ENCODE results near the gene MAFG. TPM values are rescaled to one million over a fixed set of nuclear protein-coding genes. Genes with fewer than 3 reads are reported as not detected.

The MAFG gene
- total and polyA plus RNA-seq, 9 of the 15 experiments (the other 6 are each of a cell fraction or from before 2014, with no cell fraction given) = 1.1 to 58.1 (median 24.9) TPM

DNA sequence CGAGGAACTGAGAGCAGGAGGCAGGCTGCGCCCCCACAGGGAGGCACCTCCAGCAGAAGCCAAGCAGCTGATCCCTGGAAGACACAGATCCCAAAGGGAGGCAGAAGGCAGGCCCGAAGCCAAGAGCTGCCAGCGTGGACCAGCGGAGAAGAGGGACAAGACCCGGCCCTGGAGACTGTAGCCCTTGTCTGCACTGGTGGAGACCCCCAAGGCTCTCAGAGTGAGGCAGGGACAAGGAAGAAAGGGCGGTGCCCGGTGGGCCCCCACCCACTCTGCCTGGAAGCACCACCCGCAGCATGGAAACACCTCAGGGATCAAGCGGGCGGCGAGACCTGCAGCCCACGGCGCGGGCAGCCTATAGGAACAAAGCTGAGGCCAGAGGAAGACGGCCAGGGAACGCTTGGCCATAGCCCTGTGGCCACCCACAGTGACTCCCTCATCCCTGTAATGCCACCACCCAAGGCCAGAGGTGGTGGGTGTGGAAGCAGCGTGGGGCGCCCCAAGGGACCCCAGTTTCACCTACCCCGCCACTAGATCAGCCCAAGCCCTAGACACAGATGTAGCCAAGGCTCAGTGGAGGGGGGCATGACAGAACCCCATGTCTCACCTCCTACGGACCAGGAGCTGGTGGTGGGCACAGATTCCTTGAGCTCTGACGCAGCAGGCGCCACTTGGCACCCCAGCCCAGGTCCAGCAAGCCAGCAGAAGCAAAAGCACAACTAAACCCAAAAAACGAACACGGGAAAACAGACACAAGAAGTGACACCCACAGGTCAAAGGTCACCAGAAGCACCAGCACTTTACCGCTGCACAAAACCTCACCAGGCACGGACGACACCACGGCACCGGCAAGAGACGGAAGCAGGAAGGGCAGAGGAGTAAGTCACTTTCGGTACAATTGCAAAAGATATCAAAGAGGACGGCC is 6.7 kb downstream of the MAFG start (continued):
- TF ChIP-seq, protein P1, sequence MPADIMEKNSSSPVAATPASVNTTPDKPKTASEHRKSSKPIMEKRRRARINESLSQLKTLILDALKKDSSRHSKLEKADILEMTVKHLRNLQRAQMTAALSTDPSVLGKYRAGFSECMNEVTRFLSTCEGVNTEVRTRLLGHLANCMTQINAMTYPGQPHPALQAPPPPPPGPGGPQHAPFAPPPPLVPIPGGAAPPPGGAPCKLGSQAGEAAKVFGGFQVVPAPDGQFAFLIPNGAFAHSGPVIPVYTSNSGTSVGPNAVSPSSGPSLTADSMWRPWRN (IDR thresholded peaks at IDR 0.05; ENCODE audit: low read depth) = no peak
- TF ChIP-seq KDM1A (IDR thresholded peaks at IDR 0.05) (no peak), POLR2G (IDR thresholded peaks at IDR 0.05; ENCODE audit: low read depth, low read length) (peak; percentile 72), ZBTB26 (CRISPR knock-in tag; IDR thresholded peaks at IDR 0.05) (0 out of 2 replicates have a peak, but pooled peaks have one; percentile 66), SIN3B (IDR thresholded peaks at IDR 0.05; ENCODE audit: low read depth) (no peak), STAT5B (CRISPR knock-in tag; IDR thresholded peaks at IDR 0.05) (no peak), ZNF324 (CRISPR knock-in tag; IDR thresholded peaks at IDR 0.05) (no peak), NR2C1 (IDR thresholded peaks at IDR 0.05) (peak; percentile 92), NR2C1 (tag; IDR thresholded peaks at IDR 0.05) (peak; percentile 92)
- TF ChIP-seq, protein P2, sequence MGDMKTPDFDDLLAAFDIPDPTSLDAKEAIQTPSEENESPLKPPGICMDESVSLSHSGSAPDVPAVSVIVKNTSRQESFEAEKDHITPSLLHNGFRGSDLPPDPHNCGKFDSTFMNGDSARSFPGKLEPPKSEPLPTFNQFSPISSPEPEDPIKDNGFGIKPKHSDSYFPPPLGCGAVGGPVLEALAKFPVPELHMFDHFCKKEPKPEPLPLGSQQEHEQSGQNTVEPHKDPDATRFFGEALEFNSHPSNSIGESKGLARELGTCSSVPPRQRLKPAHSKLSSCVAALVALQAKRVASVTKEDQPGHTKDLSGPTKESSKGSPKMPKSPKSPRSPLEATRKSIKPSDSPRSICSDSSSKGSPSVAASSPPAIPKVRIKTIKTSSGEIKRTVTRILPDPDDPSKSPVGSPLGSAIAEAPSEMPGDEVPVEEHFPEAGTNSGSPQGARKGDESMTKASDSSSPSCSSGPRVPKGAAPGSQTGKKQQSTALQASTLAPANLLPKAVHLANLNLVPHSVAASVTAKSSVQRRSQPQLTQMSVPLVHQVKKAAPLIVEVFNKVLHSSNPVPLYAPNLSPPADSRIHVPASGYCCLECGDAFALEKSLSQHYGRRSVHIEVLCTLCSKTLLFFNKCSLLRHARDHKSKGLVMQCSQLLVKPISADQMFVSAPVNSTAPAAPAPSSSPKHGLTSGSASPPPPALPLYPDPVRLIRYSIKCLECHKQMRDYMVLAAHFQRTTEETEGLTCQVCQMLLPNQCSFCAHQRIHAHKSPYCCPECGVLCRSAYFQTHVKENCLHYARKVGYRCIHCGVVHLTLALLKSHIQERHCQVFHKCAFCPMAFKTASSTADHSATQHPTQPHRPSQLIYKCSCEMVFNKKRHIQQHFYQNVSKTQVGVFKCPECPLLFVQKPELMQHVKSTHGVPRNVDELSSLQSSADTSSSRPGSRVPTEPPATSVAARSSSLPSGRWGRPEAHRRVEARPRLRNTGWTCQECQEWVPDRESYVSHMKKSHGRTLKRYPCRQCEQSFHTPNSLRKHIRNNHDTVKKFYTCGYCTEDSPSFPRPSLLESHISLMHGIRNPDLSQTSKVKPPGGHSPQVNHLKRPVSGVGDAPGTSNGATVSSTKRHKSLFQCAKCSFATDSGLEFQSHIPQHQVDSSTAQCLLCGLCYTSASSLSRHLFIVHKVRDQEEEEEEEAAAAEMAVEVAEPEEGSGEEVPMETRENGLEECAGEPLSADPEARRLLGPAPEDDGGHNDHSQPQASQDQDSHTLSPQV (IDR thresholded peaks at IDR 0.05) = 0 out of 2 replicates have a peak, but pooled peaks have one; percentile 34
